ENCODE measurements around the gene RHBDF1. TPM values are rescaled to one million over a fixed set of nuclear protein-coding genes. Genes with fewer than 3 reads are reported as not detected.

The RHBDF1 gene
- total and polyA plus RNA-seq, 9 of the 15 experiments (the other 6 are each of a cell fraction or from before 2014, with no cell fraction given) = 1.0 to 8.2 (median 4.2) TPM

DNA sequence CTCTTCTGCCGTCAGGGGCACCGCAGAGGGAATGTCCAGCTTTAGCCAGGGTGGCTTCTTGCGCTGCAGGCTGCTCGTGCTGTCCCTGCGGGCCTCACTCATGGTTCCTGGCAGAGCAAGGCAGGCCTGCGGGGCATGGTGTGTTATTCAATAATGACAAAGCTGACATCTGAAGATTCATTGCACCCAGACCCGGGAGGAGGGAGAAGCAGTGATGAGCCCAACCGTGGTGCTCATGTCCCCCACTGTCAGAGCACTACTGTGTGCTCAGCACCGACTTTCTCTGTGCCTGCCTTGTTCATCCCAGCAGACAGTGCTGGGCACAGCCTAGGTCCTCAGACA lies 7.5 kb downstream of the RHBDF1 start:
- Histone ChIP-seq H3K27me3 (ENCODE audit: control insufficient read depth in 2 of 2, insufficient read depth in 2 of 2, low read length in 2 of 2) (no peaks in the 10 kb centered on the region), H3K36me3 (ENCODE audit: control insufficient read depth, insufficient read depth, low read length) (no peaks in the 10 kb centered on the region; the same call in 2 of the 3 replicates), H3K9me3 (replicated peaks; ENCODE audit: control insufficient read depth, insufficient read depth, low read depth, low read length) (no peaks in the 10 kb centered on the region), H3K9ac (ENCODE audit: insufficient read depth in 1 of 2, low read depth in 2 of 2, low read length in 2 of 2) (peak overlapping the region in 1 of 2 experiments; percentile 28; a peak in 1 of 4 replicates), H3K4me3 (no peak overlapping the region), H4K20me1 (replicated peaks; ENCODE audit: control insufficient read depth, insufficient read depth, low read length) (peaks cover 4% of the 10 kb centered on the region; the same call in 1 of the 2 replicates), H3K4me2 (ENCODE audit: insufficient read depth, low read length) (no peak overlapping the region), H3K9me1 (ENCODE audit: control insufficient read depth, insufficient read depth, low read length) (no peaks in the 10 kb centered on the region), H2AFZ (ENCODE audit: low read depth, low read length) (no peak overlapping the region), H3K79me2 (ENCODE audit: control insufficient read depth, insufficient read depth, low read length) (no peaks in the 10 kb centered on the region), H3K27ac (ENCODE audit: extremely low read depth, low read depth, low read length) (no peak overlapping the region), H3K4me1 (replicated peaks in 1 of 2; ENCODE audit: control insufficient read depth in 2 of 2, insufficient read depth in 2 of 2, low read length in 2 of 2) (peaks cover 0 to 57% of the 10 kb centered on the region in 2 experiments; a peak in 3 of 5 replicates)
- DNase-seq (ENCODE audit: extremely low read depth in 1 of 4, low spot score in 3 of 4) (no peak), ATAC-seq (no peak), FAIRE-seq (peak; percentile 52)
- WGBS (ENCODE audit: insufficient coverage, low coverage, missing lambda C conversion rate) = 56% methylated on average over 9 of the region's 9 CpGs
- CTCF ChIA-PET (ENCODE audit: low intra/inter-chr PET ratio) = interaction anchor here (0.5 to 7.3 kb wide), 6 partner anchors 32 to 433 kb away, joined by 3 to 125 read pairs (median 6); partner anchors contain the start of gene HBQ1
- no TSS peak for BruUV-seq (replicated peaks)
- in situ Hi-C loops (cut with MboI) (no loop called here), intact Hi-C loops (cut with micrococcal nuclease) (loop anchor here (1.0 kb wide), 1 partner anchor 32 kb away; no protein-coding TSS in a partner anchor)
- no peak for TF ChIP-seq SETDB1 (IDR thresholded peaks at IDR 0.05; ENCODE audit: low read length)
- TF ChIP-seq EP300 (IDR thresholded peaks at IDR 0.05; ENCODE audit: low read length) = no peak
- TF ChIP-seq, protein P1, sequence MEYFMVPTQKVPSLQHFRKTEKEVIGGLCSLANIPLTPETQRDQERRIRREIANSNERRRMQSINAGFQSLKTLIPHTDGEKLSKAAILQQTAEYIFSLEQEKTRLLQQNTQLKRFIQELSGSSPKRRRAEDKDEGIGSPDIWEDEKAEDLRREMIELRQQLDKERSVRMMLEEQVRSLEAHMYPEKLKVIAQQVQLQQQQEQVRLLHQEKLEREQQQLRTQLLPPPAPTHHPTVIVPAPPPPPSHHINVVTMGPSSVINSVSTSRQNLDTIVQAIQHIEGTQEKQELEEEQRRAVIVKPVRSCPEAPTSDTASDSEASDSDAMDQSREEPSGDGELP (CRISPR knock-in tag; IDR thresholded peaks at IDR 0.05; ENCODE audit: borderline replicate concordance) = no peak
- TF ChIP-seq GATA2 (CRISPR knock-in tag; IDR thresholded peaks at IDR 0.05) = no peak
- no peak for TF ChIP-seq SMAD3 (CRISPR knock-in tag; conservative IDR thresholded peaks at IDR 0.05)
- no peak for TF ChIP-seq ZNF695 (CRISPR knock-in tag; IDR thresholded peaks at IDR 0.05)
- TF ChIP-seq RBBP5 (IDR thresholded peaks at IDR 0.05; ENCODE audit: borderline replicate concordance, insufficient read depth, low read length, poor library complexity, severe bottlenecking) = no peak
- TF ChIP-seq, protein P2, sequence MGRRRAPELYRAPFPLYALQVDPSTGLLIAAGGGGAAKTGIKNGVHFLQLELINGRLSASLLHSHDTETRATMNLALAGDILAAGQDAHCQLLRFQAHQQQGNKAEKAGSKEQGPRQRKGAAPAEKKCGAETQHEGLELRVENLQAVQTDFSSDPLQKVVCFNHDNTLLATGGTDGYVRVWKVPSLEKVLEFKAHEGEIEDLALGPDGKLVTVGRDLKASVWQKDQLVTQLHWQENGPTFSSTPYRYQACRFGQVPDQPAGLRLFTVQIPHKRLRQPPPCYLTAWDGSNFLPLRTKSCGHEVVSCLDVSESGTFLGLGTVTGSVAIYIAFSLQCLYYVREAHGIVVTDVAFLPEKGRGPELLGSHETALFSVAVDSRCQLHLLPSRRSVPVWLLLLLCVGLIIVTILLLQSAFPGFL (CRISPR knock-in tag; IDR thresholded peaks at IDR 0.05) = no peak
- TF ChIP-seq, protein P3, sequence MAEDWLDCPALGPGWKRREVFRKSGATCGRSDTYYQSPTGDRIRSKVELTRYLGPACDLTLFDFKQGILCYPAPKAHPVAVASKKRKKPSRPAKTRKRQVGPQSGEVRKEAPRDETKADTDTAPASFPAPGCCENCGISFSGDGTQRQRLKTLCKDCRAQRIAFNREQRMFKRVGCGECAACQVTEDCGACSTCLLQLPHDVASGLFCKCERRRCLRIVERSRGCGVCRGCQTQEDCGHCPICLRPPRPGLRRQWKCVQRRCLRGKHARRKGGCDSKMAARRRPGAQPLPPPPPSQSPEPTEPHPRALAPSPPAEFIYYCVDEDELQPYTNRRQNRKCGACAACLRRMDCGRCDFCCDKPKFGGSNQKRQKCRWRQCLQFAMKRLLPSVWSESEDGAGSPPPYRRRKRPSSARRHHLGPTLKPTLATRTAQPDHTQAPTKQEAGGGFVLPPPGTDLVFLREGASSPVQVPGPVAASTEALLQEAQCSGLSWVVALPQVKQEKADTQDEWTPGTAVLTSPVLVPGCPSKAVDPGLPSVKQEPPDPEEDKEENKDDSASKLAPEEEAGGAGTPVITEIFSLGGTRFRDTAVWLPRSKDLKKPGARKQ (CRISPR knock-in tag; IDR thresholded peaks at IDR 0.05) = no peak
- POLR2A ChIA-PET = interaction anchor here (0.8 to 1.7 kb wide), 4 partner anchors 12 to 193 kb away, joined by 3 to 8 read pairs (median 5); partner anchors contain the start of genes HBQ1 and POLR3K
